Coronary artery (tissue), 2 donors: Measurements from ENCODE around the gene PSMA6.
"Not testable (repeated sequence)": the region's sequence is repeated elsewhere in the genome, so short reads cannot be mapped to it uniquely, and the experiment has no call there.

Experiments used
- DNase-seq: peaks from one replicate; pipeline ENCODE4 v3.0.0-alpha.2; 2017; ENCODE audit warnings: low spot score
- H3K27ac ChIP-seq, 2 donors: fragments of 200-600 bp; sonication (generic); one replicate each; pipeline ENCODE4 v1.5.1; 2016 to 2019
- H3K4me3 ChIP-seq: fragments of 200-600 bp; sonication (generic); 2 replicates; pipeline ENCODE4 v1.5.1; 2016; ENCODE audit warnings: mild to moderate bottlenecking, moderate library complexity
- CTCF ChIP-seq: fragments of 200-600 bp; sonication (generic); IDR thresholded peaks from one replicate; pipeline ENCODE4 v1.5.1; 2019; ENCODE audit warnings: antibody characterized with exemption

The PSMA6 gene

GRCh38 chr14:35248476-35248788, 43.8 kb upstream of the PSMA6 start:
- Histone ChIP-seq H3K27ac (no peak overlapping the region), H3K4me3 (no peak overlapping the region)
- no peak for DNase-seq
- TF ChIP-seq CTCF, result no peak

GRCh38 chr14:35250319-35250718, 41.9 kb upstream of the PSMA6 start:
- TF ChIP-seq CTCF, result no peak
- no peak overlapping the region for H3K4me3 ChIP-seq
- DNase-seq, result no peak

GRCh38 chr14:35252451-35252868, 39.7 kb upstream of the PSMA6 start:
- DNase-seq, result no peak
- no peak overlapping the region for H3K27ac ChIP-seq
- no peak for TF ChIP-seq CTCF
- H3K4me3 ChIP-seq, result no peak overlapping the region

More at GRCh38 chr14:35250319-35250718, 41.9 kb upstream of the PSMA6 start:
- no peak overlapping the region for H3K27ac ChIP-seq

- H3K4me3 ChIP-seq, result not testable (repeated sequence)
Observed at GRCh38 chr14:35253056-35253455, 39.1 kb upstream of the PSMA6 start.

GRCh38 chr14:35254034-35254622, 38.1 kb upstream of the PSMA6 start:
- H3K4me3 ChIP-seq, DNase-seq, H3K27ac ChIP-seq: not testable (repeated sequence)

More at GRCh38 chr14:35253056-35253455, 39.1 kb upstream of the PSMA6 start:
- not testable (repeated sequence) for H3K27ac ChIP-seq, DNase-seq

GRCh38 chr14:35254736-35255135, 37.4 kb upstream of the PSMA6 start:
- TF ChIP-seq CTCF, result no peak
- DNase-seq, result no peak
- Histone ChIP-seq H3K4me3 (no peak overlapping the region), H3K27ac (no peak overlapping the region)

GRCh38 chr14:35255711-35256110, 36.5 kb upstream of the PSMA6 start:
- Histone ChIP-seq H3K27ac (no peak overlapping the region), H3K4me3 (no peak overlapping the region)
- TF ChIP-seq CTCF, result no peak
- no peak for DNase-seq

- Histone ChIP-seq H3K4me3 (no peak overlapping the region), H3K27ac (no peak overlapping the region)
- no peak for DNase-seq
- no peak for TF ChIP-seq CTCF
Observed at GRCh38 chr14:35257809-35258208, 34.4 kb upstream of the PSMA6 start.
